A172 (cell line): Measurements from ENCODE around the gene HMG20B. TPM values are rescaled to one million over a fixed set of nuclear protein-coding genes. Genes with fewer than 3 reads are reported as not detected.
A peak's percentile ranks its signal among the peaks of the same experiment; 100 is the strongest.

Experiments used
- DNase-seq: peaks from one replicate; pipeline ENCODE4 v3.0.0-alpha.2; 2015; ENCODE audit warnings: low spot score
- total RNA-seq: library from RNA; depleted of rRNA; stranded (reverse); fragments of >200 nt; shearing (Covaris generic); gene quantifications from 2 replicates; pipeline ENCODE4 v1.2.3, GENCODE V29; 2014; rRNA removed

The HMG20B gene
- total RNA-seq, 1 experiment from 2014 or later = 260 TPM

DNA sequence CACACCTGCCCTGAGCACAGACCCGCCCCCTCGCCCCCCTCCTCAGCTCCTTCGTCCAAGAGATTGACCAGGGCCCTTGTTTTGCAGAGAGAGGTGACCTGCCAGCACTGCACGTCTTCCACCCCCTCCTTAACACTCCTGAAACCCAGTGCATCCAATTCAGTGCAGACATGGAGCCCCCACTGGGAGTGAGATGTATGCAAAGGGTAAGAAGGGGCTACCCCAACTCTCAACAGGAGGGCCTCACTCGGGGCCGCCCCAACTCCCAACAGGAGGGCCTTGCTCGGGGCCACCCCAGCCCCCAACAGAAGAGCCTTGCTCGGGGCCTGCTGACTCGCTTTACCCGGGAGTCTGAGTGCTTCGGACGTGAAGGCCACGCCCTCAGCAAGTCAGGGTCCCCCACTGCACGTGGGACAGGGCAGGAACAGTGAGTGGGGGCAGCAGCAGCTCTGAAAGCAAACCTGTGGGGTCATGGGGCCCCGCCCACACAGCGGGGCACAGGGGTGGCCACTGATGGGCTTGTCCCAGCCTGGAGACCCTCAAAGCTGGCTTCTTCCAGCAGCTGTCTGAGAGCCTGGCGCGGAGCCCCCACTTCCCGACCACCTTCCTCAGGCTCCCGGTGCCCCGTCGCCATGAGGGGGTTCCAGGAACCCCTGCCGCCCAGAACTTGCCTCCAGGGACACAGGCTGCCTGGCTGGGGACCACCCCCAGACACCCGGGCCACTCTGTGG lies 48.2 kb downstream of the HMG20B start:
- no peak for DNase-seq

DNA sequence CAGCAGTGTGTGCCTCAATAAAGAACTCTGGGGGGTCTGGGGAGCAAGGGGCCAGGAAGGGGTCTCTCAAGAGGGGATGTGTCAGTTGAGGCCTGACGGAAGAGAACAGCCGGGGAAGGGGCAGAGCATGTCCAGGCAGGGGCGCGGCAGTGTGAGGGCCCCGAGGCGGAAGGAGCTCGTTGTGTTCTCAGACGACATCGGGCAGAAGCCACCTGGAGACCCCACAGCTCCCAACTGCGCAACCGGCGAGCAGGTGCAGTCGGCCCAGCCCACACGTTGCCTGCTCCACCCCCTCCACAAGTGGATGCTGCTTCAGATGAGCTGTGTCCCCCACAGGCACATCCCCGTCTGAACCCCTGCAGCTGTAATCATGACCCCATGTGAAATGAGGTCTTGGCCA lies 48.9 kb downstream of the HMG20B start:
- no peak for DNase-seq

DNA sequence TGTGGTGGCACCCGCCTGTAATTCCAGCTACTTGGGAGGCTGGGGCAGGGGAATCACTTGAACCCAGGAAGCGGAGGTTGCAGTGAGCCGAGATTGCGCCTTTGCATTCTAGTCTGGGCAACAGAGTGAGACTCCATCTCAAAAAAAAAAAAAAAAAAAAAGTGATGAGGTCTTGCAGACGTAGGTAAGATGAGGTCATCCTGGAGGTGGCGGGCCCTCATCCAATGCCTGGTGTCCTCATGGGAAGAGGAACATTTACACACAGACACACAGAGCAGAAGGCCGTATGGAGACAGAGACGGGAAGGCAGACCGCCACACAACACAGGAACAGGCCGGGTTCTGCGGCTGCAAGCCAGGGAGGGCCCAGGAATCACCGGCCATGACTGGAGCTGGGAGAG lies 49.5 kb downstream of the HMG20B start:
- no peak for DNase-seq

DNA sequence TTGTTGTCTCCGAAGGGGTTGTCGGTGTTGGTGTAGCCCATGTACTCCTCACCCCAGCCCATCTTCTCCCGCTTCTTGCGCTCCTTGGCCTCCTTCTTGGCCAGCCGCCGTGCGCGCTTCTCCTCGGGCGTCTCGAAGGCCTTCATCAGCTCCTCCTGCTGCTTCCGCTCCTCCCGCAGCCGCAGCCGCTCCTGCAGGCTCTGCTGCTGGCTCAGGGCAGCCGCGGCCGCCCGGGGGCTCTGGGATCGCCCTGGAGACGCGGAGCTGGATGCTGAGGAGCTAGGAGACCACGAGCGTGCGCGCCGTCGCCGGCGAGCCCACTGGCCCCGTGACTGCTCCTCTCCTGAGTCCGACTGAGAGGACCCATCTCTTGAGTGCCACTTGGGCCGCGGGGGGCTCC lies 51.0 kb downstream of the HMG20B start:
- no peak for DNase-seq

DNA sequence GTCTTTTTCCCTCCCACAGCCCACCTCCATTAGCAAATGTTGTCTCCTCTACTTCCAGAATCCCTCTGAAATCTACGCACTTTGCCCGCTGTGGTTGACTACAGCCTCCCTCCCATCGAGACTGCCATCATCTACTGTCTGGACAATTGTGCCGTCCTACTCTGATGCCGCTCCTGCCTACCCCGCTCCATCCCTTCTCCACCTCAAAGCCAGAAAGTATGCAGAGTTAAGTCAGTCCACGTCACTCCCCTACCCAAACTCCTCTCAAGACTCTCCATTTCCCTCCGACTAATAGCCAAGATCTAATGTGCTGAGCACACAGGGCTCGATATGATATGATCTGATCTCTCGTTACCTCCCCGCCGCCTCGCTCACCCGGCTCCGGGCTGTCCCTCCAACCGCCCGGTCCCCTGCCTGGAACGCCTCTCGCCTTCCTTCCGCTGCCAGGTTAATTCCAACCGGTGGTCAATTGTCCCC lies 53.3 kb downstream of the HMG20B start:
- DNase-seq = no peak

DNA sequence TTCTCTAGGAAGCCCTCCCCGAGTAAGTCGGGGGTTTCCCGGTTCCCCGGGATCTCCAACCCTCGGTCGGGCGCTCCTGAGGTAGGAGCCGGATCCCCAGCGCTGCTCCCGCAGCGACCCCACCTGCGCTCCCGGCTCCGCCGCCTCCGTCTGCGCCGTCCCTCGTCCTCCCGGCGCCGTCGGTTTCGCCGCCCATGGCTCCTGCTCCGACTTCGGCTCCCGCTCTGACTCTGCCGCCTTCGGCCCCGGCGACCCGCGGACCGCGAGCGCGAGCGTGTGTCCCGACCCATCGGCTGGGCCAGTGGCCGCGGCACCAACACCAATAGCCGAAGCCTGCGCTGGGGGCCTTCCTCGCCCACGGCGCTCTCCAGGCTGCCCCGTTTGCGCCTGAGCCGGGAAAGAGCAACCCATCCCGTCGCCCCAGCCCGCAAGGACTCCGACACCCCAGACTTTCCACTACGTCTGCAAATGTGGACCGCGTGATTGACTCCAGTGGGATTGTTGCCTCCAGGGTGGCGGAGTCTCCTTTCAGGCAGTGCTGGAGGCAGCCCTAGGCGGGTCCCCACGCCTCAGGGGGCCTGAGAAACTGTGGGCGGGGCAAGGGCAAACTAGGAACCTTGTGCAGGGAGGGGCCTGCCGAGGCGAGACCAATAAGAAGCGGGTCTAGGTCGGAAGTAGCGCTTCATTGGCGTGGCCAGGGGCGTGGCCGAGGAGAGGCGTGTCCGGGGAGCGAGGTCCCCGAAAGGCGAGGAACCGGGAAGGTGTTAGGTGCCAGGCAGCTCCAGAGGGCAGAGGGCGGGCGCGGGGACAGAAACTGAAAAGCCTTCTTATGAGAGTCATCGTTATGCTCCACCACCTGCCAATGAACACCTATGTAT lies 54.0 kb downstream of the HMG20B start, which contains the start of gene CACTIN:
Gene CACTIN (minus strand): TSS at position 318 of the 878 bp plus-strand sequence. CDS start 28 bp downstream, at position 290.
- DNase-seq = peak; percentile 98

DNA sequence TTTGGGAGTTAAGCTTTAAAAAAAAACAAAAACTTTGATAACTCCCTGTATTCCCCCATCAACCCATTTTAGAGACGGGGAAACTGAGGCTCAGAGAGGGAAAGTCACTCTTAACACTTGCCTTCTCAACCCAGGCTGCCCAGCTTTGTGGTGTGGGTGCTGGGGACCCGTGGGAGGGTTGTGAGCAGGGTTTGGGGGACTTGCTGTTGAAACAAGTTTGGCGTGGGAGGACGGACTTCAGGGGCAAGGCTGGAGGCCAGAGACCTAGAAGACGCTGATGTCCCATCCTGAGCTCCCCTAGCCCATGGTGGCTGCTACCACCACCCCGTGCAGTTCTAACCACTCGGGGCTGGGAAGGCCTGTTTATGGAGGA lies 54.6 kb downstream of the HMG20B start:
- DNase-seq = no peak

Other genes with a start within 250 kb of the HMG20B start
- 26.2 and 32.5 TPM in 2 replicates for gene NFIC, start 206.4 kb upstream of the HMG20B start, total RNA-seq
- gene SMIM24, start 92.4 kb upstream of the HMG20B start, total RNA-seq = not detected in 2 replicates
- not detected in 2 replicates for gene SMIM44, start 89.5 kb upstream of the HMG20B start, total RNA-seq
- 18.0 and 27.3 TPM in 2 replicates for gene DOHH, start 72.3 kb upstream of the HMG20B start, total RNA-seq
- gene FZR1, start 66.6 kb upstream of the HMG20B start, total RNA-seq = 44.4 and 46.2 TPM in 2 replicates
- not detected in 2 replicates for gene TEKTIP1, start 33.8 kb upstream of the HMG20B start, total RNA-seq
- 152 and 169 TPM in 2 replicates for gene MFSD12, start 15.4 kb upstream of the HMG20B start, total RNA-seq
- 0.07 TPM in 1 of 2 replicates, not detected in the other for gene GIPC3, start 12.5 kb downstream of the HMG20B start, total RNA-seq
- 3.4 and 7.4 TPM in 2 replicates for gene TBXA2R, start 33.9 kb downstream of the HMG20B start, total RNA-seq
- gene CACTIN, start 53.8 kb downstream of the HMG20B start, total RNA-seq = 23.0 and 34.6 TPM in 2 replicates
- 18.8 and 21.4 TPM in 2 replicates for gene PIP5K1C, start 127.5 kb downstream of the HMG20B start, total RNA-seq
- 0.93 and 0.98 TPM in 2 replicates for gene TJP3, start 135.4 kb downstream of the HMG20B start, total RNA-seq
- gene APBA3, start 188.7 kb downstream of the HMG20B start, total RNA-seq = 22.2 and 28.7 TPM in 2 replicates
- 74.4 and 95.3 TPM in 2 replicates for gene MRPL54, start 189.7 kb downstream of the HMG20B start, total RNA-seq
- gene RAX2, start 199.3 kb downstream of the HMG20B start, total RNA-seq = not detected in 2 replicates
- gene MATK, start 213.4 kb downstream of the HMG20B start, total RNA-seq = 0.05 and 0.78 TPM in 2 replicates